ENCODE data around the gene SHANK1.
A peak's percentile ranks its signal among the peaks of the same experiment; 100 is the strongest.

The SHANK1 gene

DNA sequence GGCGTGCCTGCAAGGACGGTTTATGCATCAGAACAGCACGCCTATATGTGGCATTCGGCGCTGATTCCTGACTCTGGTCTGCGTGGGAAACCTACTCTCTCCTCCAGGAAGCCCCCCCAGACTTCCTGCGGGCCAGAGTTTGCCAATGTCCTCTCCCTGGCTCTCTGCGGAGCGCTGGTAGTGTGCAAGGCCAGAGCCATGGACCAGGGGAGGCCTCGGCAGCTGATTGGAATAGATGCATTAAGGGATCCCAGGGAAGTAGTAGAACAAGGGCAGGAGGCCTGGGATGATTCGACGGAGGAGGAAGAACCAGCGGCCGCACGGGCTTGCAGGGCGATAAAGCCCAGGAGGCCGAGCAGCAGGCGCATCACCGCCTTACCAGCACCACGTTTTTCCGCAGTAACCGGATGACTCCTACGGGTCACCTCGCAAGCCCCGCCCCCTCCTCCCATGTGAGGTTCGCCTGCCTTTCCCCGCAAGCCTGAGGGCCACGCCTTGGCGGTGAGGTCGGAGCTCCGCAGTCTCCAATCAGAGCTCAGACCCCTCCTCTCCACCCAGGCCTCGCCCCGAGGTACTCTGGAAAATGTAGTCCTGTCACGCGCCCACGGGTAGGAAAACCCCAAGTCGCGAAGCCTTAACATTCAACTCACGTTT is 8.6 kb upstream of the SHANK1 start:
- DNase-seq = peak; percentile 29

DNA sequence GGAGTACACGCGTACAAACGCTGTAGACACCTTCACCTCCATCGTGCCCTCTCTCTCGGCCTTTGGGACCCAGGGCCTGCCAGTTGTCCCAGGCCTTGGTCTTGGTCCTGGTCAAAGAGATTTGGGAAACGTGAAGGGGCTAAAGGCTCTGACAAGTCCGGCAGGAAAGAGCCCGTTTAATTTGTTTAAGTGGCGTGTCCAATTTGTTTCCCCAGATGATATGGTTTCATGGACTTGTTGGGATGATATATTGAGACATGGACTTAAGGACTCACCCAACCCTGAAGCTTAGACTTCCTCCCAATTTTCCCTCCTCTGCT is 6.3 kb upstream of the SHANK1 start:
- DNase-seq = no peak

DNA sequence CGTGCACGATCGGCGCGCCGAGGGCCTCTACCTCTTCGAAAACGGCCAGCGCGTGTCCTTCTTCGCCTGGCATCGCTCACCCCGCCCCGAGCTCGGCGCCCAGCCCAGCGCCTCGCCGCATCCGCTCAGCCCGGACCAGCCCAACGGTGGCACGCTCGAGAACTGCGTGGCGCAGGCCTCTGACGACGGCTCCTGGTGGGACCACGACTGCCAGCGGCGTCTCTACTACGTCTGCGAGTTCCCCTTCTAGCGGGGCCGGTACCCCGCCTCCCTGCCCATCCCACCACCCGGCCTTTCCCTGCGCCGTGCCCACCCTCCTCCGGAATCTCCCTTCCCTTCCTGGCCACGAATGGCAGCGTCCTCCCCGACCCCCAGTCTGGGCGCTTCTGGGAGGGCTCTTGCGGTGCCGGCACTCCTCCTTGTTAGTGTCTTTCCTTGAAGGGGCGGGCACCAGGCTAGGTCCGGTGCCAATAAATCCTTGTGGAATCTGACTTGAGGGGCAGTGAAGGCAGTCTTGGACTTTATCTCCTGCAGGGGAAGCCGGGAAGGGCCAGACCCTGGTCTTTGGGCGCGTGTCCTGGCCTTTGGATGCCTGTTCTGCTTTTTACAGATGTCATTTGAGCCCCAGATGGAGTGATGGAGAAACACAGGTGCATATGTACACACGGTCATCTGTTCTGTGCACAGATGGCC is 5.8 kb upstream of the SHANK1 start:
- no peak for DNase-seq

DNA sequence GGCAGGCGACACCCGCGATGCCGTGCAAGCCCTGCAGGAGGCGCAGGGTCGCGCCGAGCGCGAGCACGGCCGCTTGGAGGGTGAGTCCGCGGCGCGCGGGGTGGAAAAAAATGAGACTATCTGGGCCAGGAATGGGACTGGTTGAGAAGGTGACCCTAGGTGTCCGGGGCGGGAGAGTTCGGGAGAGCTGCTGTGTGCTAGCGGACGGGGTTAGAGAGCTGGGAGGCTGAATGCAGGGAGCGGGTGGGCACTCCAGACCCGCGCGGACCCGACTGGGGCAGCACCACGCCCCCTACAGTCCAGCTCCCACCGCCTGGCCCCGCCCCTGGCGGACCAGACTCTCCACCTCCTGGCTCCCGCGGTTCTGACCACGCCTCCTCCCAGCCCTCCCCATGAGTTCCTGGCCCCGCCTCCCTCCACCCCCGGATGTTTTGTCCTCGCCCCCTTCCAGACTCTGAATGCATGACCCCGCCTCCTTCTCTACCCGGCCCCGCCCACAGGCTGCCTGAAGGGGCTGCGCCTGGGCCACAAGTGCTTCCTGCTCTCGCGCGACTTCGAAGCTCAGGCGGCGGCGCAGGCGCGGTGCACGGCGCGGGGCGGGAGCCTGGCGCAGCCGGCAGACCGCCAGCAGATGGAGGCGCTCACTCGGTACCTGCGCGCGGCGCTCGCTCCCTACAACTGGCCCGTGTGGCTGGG is 5.1 kb upstream of the SHANK1 start:
- peak; percentile 99 for DNase-seq

DNA sequence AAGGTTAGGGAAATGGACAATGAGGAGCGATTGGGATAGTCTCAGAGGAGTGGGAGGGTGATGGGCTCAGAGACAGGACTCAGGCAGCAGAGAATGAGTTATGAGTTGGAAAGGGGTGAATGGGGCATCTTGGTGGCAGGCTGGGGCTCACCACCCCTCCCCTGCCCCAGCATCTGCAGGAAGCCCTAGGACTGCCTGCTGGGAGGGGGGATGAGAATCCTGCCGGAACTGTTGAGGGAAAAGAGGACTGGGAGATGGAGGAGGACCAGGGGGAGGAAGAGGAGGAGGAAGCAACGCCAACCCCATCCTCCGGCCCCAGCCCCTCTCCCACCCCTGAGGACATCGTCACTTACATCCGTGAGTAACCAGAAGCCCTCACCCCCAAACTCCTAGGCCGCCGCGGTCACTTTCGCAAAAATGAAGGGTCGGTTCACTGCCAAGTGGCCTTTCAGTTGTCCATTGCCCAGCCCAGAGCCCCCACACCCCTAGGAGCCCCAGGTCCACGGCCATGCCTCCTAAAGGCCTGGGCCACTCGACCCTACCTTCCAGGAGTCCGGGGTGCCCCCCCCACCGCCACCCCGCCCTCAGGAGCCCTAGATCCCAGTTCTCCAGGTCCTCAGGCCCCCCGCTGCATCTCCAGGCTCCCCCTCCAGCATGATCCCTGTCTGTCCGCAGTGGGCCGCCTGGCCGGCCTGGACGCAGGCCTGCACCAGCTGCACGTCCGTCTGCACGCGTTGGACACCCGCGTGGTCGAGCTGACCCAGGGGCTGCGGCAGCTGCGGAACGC is 4.3 kb upstream of the SHANK1 start:
- DNase-seq = no peak

DNA sequence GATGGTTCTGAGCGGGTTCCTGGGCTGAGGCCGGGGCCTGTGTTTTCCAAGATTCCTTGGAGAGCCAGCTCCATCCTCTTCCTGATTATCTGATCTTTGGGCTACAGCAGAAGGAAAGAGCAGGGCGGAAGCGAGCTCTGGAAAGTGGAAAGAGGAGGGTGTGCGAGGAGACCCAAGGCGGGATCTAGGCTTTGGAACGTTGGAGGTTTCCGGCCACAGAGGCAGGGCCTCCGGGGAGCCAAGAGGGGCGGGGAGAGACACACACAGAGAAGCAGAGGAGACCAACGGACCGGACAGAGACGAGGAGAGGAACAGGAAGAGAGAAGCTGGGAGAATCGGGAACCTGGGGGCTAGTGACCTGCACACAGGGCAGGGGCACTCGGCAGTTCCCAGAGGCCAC is 3.5 kb upstream of the SHANK1 start, which contains the start of gene CLEC11A:
Gene CLEC11A, plus strand, starts transcription at position 296 of the 400 bp plus-strand sequence. CDS start 162 bp downstream, outside the sequence.
- DNase-seq = no peak

DNA sequence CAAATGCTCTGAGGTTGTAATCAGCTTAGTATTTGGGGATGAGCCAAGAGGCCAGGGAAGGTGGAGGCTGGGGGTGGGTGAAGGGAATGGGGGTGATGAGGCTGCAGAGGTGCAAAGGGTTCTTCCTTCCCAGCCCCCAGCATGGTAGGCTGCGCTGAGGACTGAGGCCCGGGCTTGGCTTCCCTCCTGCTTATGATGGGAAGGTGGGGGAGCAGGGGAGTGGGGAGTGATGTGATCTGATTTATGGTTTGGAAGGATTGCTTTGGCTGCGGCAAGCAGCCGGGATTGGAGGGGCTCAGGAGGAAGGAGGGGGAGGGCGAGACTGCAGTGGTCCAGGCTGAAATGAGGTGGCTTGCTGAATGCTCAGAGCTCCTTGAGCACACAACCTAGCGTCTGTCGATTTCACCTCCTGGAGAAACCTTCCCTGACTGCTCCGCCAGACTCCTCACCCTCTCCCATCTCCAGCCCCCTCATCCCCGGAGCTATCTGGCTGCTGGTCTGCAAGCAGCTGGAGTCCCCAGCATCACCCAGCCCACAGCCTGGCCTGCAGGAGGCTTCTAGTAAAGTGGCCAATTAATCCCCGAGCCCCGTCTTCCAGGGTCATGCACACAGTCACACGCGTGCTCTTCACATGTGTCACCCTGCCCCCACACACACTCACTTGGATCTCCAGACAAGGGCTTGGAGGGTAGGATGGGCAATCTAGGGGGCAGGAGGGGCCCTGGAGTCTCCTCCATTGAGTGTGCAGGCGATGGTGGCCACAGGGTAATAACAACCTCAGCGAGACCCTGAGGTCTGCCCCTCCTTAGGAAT is 2.8 kb upstream of the SHANK1 start:
- DNase-seq = no peak

DNA sequence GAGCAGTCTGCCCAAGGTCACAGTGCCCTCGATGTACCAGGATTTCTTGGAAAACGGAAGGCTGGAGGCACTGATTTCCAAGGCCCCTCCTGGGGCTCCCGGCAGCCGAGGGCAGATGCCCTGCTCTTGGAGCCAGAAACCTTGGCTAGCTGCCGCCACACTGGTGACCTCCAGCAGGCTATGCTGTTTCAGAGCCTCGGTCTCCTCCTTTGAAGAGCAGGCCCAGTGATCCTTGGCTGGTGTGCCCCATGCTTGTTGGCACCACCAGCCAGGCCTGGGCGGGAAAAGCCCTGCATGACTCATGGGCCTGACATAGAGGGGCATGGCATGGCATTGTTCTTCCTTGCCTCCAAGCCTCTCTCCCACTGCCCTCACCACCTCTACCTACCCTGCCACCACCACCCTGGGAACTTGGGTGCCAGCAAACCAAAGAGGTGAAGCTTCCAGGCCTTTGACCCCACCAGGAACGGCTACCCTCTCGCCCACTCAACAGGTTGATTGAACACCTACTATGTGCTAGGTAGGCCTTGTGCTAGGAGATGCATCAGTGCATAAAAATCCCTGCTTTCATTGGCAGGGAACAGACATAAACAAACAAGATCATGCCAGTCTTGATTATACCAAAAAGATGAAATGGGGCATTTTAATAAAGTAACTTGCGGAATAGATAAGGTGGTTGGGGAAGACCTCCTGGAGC is 2.0 kb upstream of the SHANK1 start:
- DNase-seq = no peak

DNA sequence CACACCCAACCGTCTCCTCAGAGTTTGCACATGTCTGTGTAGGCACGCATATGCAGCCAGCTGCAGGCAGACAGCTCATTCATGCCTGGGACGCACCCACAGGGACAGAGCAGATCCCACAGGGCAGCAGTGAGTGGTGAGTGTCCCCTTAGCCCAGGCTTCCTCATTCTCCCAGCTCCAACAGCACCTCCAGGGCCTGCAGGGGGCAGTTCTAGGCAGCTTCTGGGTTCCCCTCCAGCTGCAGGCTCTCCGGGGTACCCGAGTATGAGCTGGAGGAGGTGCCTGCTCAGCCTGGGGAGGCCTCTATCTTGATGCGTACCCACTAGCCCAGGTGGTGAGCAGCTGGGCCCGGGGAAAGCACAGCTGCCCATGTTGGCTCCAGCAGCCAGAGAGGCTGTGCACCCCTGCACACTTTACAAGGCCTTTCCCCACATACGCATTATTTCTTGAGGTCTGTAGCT is 1.3 kb upstream of the SHANK1 start:
- no peak for DNase-seq

DNA sequence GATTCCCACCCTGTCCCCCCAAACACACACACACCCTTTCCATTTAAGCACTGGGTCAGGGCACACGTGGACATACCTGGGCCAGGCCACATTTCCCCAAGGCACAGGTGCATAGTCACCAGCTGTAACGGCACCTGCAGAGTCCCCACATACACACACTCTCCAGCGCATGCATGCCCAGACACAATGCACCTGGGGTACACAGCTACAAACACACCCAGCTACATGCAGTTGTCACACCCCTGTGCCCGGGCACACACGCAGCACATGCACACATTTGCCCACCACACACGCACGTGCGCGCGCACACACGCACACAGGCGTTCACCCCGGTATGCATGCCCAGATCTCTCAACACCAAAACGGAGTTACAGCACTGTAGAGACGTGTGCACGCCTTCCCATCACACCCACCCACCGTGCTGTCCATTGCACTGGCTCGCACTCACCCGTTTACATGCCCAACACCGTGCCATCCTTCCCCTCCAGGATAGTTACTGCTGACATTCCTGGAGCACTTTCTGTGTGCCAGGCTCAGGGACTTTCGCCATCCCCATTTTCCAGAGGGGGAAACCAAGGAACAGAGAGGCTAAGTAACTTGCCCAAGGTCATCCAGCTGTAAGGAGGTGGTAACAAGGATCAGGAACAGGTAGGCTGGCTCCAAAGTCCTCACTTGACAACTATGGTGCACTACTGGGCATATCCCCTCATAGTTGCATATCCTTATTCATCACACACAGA is 749 bp upstream of the SHANK1 start:
- DNase-seq = no peak

DNA sequence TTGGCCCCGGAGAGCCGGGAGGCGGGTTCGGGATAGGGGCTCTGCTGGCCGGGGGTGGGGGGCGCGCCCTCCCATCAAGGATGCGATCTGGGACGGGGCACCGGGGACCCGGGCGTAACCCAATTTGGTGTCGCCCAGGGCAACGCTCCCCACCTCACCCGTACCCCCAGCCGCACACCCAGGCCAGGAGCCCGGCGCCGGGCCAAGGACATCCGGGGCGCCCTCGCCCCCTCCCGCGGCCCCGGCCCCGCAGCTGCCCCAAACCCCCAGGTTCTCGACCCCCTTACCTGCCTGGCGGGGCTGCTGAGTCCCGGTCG is 525 bp downstream of the SHANK1 start:
- DNase-seq = no peak

DNA sequence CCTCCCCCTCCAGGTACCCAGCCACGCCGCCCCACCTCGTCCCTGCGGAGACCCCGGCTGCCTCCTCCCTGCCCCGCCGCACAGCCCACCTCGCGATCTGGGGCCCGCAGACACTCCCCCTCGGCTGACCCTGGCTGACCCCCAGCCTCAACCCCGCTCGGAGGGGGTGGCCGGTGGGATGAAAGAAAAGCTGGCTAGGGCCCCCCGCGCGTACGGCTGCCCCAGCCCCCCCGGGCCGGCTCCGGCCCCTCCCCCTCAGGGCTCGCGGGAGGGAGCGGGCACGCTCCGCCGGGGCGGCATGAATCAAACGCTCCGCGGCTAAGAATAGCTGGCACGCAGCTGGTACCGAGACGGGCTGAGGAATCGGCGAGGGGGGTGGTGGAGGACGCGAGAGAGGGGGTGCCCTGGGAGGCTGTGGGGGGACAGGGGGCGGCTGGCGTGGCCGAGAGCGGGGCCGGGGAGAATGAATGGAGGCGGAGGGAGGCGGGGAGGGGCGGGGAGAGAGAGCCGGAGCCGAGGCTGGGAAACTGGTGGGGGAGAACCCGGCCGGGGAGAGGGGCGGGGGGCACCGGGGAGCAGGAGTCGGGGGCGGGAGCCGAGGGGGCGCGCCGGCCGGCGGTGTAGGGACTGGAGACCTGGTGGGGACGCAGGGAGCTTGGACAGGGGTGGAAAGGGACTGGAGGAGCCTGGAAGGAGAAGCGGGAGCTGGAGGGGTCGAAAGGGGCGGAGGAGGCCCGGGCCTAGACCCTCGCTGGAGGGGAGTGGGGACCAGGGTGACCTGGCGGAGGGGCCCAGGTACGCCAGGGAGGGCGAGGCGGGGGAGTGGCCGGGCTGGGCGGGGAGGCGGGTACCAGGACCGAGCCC is 1.1 kb downstream of the SHANK1 start:
- no peak for DNase-seq

DNA sequence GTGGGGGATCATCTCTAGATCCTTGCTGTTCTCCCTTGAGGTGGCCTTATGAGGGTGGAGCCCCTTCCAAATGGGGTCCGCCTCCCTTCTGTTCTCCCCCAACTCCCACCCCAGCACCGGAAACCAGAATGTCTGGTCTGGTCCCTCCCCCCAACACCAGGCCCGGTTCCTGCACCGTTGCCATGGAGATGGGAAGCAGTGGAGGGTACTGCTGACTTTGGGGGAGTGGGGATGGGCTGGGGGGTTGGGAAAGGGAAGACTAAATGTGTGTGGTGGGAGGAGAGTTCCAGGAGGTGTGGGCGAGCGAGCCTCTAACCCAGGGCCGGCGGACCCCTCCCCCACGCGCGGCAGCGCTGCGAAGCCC is 1.7 kb downstream of the SHANK1 start:
- DNase-seq = no peak

DNA sequence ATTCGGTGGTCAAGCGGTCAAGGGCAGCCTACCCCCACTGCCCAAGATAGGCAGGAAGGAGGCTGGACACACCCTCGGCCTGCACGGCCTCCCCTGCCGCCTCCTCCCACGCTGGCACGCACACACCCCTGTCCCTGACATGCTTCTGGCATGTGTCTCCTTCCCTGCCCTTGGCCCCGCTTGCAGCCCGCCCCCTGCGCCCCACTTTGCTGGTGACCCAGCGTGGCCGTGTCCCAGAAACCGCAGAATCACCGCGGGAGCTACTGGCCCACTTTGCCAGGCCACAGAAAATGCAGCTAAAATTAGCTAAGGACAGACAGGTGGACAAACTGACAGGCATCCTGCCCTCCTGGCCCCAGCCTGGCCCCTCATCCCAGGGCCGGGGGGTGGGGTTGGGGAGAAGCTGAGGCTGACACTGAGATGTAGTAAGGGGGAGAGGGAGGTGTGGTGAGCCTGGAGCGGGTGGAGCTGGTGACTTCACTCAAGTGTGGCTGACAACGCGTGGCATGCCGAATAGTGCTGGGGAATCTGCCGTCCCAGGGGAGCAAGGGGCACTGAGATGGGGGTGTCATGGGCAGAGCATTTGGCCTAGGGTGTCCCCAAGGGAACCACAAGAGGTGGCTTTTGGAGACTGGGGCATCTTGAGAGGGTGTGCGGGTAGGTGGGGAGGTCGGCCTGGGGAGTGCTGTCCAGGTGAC is 2.4 kb downstream of the SHANK1 start:
- no peak for DNase-seq

DNA sequence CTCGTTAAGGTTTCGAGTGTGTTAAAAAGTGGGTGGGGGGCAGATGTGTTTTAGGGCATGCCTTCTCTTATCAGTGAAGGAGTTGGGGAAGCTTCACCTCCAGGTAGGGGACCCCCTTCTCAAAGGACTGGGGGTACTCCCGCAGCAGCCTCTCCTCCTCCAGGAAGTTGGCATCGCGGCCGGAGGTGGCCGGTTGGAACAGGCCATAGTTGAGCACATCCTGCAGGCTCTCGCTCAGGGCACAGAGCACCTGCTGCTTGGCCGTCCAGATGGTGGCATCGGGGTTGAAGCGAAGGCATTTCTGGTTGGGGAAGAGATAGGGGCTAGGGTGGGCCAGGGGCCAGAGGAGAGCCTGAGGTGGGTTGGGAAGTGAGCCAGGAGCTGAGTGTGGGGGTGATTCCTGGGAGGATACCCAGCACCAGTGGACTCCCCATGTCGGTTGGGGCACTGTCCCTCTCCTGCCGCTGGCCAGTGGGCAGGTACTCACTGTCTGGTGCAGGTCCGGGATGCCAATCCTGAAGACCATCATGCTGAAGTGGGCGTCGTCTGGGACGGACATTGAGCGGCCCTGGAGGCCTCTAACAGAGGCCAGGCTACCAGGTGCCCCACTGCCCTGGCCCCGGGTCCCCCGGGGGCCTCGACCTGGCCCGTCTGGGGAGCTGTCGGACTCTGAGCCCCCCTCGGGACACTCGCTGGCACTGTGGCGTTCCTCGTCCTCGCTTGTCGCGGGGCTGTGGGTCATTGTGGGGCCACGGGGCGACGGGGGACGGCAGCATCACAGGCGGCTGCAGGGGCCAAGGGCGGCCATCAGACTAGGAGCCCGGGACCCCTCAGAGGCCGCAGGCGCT is 3.2 kb downstream of the SHANK1 start:
- DNase-seq = no peak

DNA sequence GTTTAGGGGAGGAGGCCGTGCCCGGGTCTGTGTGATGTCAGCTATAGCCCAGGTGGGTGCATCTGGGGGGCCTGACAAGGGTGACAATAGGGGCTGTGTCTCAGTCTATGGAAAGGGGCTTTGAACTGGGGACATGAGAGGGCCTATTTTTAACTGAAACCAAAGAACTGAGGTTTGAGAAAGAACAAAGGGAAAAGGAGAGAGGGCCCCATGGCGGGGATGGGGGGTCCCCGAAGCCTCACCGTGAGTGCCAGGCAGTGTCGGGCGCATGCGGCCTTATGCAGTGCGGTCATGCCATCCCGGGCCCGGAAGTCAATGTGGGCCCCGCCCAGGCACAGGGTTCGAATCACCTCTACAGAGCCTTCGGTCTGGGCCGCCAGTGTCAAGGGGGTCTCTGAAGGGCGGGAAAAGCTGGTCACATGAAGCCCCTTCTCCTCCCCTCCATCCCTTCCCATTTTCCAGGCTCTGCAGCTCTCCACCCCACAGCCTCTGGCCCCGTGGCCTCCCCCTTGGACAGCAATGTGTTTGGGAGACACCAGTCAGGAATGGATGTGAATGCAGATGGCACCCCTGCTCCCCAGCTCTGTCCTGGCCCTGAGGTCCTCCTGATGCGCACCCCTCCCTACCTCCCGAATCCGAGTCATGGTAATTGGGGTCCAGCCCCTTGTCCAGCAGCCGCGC is 5.9 kb downstream of the SHANK1 start:
- no peak for DNase-seq

DNA sequence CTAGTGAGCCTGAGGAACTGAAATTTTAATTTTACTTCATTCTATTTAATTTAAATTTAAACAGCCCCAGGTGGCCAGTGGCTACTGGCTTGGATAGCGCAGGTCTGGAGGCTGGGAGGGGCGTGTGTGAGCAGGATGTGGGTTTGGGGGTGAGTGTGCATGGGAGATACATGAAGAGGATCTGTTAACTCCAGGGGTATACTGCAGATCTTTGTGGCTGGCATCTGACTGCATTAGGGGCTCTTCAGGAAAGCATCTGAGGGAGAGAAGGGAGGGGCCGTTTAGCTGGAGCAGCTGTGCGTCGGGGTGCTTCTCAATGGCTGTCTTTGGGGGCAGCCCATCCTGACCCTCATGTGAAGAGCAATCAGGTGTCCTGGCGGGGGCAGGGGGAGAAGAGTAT is 6.8 kb downstream of the SHANK1 start:
- DNase-seq = no peak

DNA sequence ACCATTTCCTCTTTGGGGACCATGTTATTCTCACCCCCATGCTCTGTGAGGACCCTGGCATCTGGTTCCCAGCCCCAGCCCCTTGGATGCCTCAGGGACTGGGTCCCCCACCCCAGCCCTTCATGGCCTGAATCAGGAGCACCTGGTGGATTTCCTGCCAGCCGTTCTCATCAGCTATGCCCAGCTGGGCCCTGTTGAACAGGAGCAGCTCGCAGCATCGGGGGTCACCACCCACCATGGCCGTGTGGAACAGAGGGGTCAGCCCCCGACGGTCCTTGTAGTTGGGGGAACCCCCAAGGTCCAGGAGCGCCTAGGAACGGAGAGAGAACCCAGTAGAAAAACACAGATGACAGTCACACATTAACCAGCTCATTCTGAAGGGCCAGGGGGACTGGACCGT is 7.8 kb downstream of the SHANK1 start:
- DNase-seq = no peak
